Measurements from ENCODE around the gene HEPHL1.
A peak's percentile ranks its signal among the peaks of the same experiment; 100 is the strongest.

The HEPHL1 gene

GRCh38 chr11:94131718-94132115 is 110.6 kb downstream of the HEPHL1 start:
- no peak for FAIRE-seq

GRCh38 chr11:94132152-94132558 is 111.0 kb downstream of the HEPHL1 start:
- FAIRE-seq = no peak

GRCh38 chr11:94132823-94133408 is 111.8 kb downstream of the HEPHL1 start:
- FAIRE-seq = no peak

GRCh38 chr11:94133752-94134151 is 112.6 kb downstream of the HEPHL1 start:
- no peak for FAIRE-seq

GRCh38 chr11:94134651-94135512 is 113.7 kb downstream of the HEPHL1 start:
- FAIRE-seq = no peak

GRCh38 chr11:94139416-94139815 is 118.3 kb downstream of the HEPHL1 start:
- FAIRE-seq = no peak

- no peak for FAIRE-seq
Measured at GRCh38 chr11:94140154-94140655, 119.1 kb downstream of the HEPHL1 start.

GRCh38 chr11:94141511-94142307 is 120.6 kb downstream of the HEPHL1 start:
- no peak for FAIRE-seq

GRCh38 chr11:94142308-94143281 is 121.4 kb downstream of the HEPHL1 start:
- no peak for FAIRE-seq

GRCh38 chr11:94144216-94144615 is 123.1 kb downstream of the HEPHL1 start:
- FAIRE-seq = no peak

GRCh38 chr11:94144664-94145063 is 123.5 kb downstream of the HEPHL1 start:
- FAIRE-seq = no peak

- FAIRE-seq = no peak
Measured at GRCh38 chr11:94145431-94145830, 124.3 kb downstream of the HEPHL1 start.

- no peak for FAIRE-seq
Measured at GRCh38 chr11:94145916-94146315, 124.8 kb downstream of the HEPHL1 start.

- FAIRE-seq = no peak
Measured at GRCh38 chr11:94147433-94147845, 126.3 kb downstream of the HEPHL1 start.

GRCh38 chr11:94148189-94148588 is 127.0 kb downstream of the HEPHL1 start:
- FAIRE-seq = no peak

- FAIRE-seq = no peak
Measured at GRCh38 chr11:94149431-94150017, 128.4 kb downstream of the HEPHL1 start.

GRCh38 chr11:94150056-94150455 is 128.9 kb downstream of the HEPHL1 start:
- no peak for FAIRE-seq

GRCh38 chr11:94150704-94151685 is 129.8 kb downstream of the HEPHL1 start:
- no peak for FAIRE-seq

GRCh38 chr11:94151903-94152677 is 130.9 kb downstream of the HEPHL1 start:
- peak; percentile 62 for FAIRE-seq

GRCh38 chr11:94152678-94153065 is 131.5 kb downstream of the HEPHL1 start:
- no peak for FAIRE-seq

Measured in islet of Langerhans (tissue), 1 donor.